ENCODE results near the gene SCN2A.
"Not testable (repeated sequence)": the region's sequence is repeated elsewhere in the genome, so short reads cannot be mapped to it uniquely, and the experiment has no call there.

The SCN2A gene

DNA sequence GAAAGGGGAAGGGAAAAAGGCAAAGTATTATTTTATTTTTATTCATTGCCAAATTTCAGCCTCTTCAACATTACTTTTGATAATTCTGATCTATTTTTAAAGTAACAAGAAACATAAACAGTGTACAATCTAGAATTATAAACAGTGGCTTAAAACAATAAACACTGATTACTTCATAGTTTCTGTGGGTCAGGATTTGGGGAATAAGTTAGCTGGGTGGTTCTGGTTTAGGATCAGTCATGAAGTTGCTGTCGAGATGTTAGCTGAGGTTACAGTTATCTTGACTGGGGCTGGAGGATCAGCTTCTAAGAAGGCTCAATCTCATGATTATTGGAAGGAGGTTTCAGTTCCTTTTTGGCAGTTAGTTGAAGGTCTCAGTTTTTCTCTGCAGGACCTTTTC lies 109.2 kb downstream of the SCN2A start:
- FAIRE-seq = no peak

DNA sequence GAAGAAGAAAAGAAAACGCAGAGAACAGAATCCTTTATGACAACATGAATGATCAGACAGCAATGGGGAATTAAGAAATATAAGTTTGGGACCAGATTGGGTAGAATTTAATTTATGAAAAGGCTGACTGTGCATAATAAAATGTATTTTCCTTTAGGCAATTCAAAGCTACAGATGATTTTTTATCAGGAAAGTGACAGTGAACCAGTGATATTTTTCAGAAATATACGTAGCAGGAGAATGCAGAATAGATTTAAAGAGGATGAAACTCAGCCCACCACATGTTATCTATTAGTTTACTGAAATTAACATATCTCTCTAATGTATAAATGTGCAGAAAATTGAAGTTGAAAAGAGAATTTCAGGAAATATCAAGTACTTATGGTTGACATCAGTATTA lies 110.0 kb downstream of the SCN2A start:
- FAIRE-seq = no peak

DNA sequence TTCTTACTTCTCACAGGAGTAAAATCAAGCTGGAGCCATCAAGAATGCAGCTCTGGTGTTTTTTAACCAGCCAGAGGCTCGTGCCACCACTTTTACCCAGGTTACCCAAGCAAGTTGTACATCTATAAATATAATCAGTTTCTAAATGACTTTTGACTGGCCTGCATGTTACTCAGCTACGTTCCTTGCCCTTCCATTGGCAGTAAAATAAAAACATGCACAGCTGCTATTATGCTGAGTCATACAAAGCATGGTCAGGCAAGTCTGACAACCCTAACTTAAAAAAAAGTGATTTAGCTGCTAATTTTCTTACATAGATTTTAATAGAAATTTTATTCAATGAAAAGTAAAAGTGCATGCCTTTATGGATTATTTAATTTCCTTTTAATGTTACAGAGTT lies 118.5 kb downstream of the SCN2A start:
- no peak for FAIRE-seq

DNA sequence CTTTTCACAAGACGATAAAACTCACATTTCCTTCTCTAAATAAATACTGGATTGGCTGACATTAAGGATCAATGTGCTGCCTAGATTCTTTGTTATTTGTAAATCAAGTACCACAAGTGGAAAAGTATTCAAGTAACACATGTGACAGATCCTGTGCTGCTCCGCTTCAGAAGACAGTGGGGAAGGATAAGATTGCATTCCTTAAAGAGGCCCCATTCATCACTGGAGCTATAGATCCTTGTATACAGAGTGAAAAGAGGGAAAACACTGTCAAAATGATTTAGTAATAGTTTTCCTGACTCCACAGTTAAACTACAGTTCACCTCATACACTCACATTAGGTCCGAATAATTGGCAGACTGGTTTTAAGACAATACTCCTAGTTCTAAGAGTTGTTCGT lies 122.3 kb downstream of the SCN2A start:
- FAIRE-seq = no peak

DNA sequence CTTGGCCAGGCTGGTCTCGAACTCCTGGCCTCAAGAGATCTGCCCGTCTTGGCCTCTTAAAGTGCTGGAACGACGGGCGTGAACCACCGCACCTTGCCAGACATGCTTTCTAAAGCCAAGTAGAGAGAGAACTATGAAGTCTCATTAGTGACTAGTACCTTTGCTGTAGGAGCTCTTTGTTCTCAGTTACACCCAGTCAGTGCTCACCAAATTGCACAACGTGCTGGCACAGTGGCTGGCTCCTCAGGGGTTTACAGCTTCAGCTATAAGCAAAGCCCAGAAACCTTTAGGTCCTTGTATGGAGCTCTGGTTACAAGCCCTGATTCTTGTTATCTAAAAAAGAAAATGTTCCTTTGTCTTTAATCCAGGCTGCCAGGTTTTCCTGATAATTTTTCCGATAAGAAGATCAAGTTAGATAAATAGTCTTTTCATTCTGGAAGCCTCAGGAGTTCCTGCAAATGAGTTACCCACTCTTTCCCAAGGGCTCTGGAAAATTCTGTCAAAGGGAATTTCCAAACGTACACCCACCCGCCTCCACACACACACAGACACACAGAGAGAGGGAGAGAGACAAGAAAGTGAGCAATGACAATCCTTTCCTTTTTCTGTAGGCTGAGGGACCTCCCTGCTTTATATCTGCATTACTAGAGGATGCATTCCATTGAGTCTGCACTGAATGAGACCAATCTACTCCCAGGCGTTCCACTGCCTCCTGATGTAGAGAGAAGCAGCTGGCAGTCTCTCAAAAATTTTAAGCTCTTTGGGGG lies 130.1 kb downstream of the SCN2A start:
- FAIRE-seq = no peak

DNA sequence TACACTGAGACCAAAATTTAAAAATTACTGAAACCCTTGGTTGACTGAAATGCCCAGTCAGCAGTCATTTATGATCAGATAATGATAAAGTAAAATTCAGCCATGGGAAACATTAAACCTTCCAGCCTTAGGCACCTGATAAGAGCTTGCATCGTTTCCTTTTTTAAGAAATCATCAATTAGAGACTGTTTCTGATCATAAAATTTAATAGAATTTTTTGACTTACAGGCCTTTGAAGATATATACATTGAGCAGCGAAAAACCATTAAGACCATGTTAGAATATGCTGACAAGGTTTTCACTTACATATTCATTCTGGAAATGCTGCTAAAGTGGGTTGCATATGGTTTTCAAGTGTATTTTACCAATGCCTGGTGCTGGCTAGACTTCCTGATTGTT lies 130.7 kb downstream of the SCN2A start:
- FAIRE-seq = no peak

DNA sequence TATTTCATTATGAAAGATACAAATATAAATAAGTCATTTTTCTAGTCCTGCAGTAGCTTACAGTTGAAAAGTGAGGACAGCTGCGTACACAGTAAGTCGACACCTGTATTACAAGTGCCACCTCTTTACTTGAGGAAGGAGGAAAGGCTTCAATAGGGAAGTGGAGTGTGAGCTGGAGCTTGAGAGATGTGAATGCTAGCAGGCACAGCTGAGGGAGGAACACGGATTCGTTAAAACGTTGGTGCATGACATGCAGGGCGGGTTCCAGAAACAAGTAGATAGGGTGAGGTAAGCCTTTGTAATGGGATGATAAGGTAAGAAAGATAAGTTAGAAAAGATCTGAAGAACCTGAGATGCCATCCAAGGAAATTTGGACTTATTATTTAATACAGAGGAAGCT lies 132.1 kb downstream of the SCN2A start:
- no peak for FAIRE-seq

DNA sequence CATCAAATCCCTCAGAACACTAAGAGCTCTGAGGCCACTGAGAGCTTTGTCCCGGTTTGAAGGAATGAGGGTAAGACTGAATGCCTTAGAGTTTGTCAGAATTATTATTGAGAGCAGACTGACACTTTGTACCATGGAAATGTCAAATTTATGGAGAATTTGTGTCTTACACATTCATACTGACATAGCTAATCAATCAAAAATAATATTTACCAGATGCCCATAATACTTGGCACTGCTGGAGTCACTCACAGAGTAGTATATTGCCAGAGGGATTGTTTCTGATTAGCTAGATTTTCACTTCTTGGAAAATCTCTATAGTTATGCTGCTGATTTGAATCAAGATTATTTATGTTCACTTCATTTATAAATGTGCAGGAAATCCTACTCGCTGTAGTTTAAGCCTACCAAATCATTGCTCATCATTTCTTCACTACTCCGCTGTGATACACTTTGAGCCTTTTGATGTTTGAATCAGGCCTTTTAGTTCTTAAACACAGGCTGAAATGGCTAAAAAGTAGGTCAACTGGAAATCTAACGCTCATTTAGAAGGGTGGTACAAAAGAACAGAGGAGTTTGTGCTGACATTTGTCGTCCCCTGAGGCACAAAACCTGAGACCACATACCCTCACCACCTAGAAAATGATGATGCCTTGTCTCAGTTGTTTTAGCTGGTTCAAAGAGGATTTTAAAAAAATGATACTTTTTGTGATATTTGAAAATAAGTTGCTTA lies 134.2 kb downstream of the SCN2A start:
- FAIRE-seq = no peak

DNA sequence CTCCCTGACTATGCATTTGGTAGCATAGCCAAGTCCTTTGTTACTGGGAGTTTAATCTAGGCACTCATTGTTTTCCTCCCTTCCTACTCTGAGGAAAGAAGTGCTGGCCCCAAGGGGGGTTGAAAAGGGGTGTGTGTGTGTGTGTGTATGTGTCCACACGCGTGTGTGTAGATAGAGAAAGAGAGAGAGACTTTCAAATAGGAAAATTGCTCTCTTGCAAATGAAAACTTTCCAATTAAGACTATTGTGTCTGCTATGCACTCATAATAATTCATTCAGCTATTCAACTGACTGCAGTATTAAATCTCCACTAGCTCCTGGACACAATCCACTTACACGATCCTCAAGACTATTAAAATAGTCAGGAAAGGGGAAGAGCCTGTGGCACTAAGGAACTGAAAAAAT lies 137.4 kb downstream of the SCN2A start:
- no peak for FAIRE-seq

DNA sequence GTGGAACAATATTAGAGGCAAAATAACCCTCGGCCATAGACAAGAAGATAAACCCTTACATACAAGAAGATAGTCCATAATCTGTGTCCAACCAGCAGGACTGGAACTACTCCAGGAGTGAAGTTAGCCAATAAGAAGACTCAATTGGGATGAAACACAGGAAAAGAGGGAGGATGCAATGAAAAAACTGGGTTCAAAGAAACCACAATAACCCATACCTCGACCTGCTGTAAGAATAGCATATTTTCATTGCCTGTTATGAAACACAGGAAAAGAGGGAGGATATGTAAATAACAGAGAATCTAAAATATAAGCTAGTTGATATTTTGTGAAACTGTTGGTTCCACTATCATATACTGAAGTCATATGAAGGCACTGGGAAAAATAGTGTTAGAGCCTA lies 143.1 kb downstream of the SCN2A start:
- FAIRE-seq = no peak

DNA sequence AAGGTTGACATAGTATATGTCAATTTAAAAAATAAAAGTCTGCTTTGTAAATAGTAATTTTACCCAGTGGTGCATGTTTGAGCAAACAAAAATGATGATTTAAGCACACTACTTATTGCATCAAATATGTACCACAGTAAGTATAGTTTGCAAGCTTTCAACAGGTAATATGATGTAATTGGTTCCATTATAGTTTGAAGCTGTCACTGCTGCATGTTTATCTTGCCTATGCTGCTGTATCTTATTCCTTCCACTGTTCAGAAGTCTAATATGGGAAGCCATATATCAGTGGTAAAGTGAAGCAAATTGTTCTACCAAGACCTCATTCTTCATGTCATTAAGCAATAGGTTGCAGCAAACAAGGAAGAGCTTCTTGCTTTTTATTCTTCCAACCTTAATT lies 151.7 kb downstream of the SCN2A start:
- no peak for FAIRE-seq

DNA sequence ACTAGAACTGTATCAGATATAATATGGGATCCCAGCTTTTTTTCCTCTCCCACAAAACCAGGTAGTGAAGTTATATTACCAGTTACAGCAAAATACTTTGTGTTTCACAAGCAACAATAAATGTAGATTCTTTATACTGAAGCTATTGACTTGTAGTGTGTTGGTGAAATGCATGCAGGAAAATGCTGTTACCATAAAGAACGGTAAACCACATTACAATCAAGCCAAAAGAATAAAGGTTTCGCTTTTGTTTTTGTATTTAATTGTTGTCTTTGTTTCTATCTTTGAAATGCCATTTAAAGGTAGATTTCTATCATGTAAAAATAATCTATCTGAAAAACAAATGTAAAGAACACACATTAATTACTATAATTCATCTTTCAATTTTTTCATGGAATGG lies 152.6 kb downstream of the SCN2A start:
- no peak for FAIRE-seq

DNA sequence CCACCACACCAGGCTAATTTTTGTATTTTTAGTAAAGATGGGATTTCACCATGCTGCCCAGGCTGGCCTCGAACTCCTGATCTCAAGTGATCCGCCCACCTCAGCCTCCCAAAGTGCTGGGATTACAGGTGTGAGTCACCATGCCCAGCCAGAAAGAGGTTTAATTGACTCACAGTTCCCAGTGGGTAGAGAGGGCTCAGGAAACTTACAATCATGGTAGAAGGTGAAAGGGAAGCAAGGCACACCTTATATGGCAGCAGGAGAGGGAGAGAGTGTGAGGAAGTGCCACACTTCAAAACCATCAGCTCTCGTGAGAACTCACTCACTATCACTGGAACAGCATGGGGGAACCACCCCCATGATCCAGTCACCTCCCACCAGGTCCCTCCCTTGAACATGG lies 159.4 kb downstream of the SCN2A start:
- not testable (repeated sequence) for FAIRE-seq

DNA sequence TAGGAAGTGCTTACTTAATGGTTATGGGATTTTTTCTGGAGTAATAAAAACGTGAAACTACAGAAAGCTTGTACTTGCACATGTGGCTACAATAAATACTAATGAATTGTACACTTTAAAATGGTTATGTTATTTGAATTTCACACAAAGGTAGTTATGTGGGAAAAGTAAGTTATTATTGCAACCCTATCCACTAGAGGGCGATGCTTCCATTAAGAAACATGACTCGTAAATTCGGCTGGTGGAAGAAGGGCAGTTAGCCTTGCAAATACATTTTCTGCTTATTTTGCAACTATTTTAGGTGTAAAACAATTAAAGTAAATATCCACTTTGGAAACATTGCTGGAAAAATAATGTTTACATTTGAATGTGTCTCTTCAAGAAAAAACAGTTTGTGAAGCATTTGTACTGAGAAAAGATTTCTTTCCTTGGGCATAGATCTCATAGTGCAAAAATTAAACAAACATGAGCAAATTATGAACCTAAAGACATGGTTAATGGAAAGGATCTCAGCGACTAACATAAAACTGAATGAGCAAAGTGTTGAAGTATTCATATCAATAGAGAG lies 162.2 kb downstream of the SCN2A start:
- FAIRE-seq = peak; percentile 95

DNA sequence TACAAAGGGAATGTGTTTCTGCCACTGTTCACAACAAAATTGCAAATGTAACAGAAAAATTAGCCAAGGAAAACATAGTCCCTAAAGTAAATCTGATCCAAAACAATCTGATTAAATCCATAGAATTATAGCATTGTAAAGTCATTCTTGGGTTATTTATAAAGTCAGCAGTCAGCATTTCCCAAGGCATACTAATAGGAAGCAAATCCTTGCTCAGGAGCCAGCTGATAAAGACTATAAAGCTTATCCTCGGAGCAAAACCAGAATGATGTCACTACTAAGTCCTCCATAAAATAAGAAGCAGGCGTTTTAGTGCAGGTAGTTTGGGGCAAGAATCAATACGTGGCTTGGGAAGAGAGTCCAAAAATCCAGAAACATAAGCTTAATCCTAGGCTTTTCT lies 162.9 kb downstream of the SCN2A start:
- FAIRE-seq = no peak

DNA sequence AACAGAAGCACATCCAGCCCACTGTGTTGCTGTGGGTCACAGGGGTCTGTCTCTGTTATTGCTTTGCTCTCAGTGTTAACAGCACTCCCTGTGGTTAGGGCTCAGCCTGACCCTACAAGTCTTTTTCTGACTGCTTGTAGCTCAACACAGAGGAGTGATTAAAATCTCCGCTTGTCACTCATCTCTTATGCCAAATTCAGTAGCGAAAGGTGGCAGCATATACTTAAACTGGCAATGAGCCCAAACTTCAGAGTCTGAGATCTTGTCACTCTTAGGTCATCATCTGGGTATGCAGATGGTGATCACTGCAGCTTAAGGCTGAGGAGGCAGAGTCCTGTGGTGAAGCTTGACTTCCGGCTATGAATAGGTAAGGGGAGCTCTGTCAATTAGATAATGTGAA lies 167.0 kb downstream of the SCN2A start:
- FAIRE-seq = no peak

DNA sequence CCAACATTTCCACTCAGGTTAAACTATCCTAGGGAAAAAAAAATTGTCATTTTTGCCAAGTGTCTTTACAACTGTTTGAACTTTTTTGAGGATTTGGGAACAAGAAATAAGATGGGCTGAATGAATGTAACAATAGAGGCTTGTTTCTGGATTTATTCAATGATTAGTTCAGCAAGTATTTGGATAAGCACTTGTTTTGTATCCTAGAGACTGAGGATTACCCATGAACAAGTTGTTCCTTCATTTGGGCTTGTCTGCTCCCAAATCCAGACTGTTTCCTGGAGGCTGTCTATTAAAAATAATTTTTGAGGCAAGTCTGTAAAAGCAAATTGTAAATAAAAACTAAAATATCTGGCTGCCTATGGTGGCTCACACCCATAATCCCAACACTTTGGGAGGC lies 168.3 kb downstream of the SCN2A start:
- no peak for FAIRE-seq

DNA sequence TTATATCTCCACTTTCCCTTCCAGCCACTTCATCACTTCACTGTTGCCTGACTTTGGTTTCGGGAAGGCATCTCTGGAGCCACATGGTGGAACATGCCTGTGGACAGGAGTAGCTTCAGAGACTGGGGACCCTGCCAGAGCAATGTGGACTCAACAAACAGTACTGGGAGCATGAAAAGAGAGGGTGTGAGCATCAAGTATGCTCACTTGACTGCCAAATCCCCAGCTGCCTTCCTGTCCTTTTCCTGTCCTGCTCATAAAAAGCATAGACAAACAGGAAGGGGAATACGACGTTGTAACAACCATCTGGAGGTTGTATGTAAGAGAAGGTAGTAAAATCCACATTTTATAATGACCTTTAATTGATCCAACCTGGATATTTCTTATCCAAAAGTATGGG lies 169.0 kb downstream of the SCN2A start:
- FAIRE-seq = no peak

DNA sequence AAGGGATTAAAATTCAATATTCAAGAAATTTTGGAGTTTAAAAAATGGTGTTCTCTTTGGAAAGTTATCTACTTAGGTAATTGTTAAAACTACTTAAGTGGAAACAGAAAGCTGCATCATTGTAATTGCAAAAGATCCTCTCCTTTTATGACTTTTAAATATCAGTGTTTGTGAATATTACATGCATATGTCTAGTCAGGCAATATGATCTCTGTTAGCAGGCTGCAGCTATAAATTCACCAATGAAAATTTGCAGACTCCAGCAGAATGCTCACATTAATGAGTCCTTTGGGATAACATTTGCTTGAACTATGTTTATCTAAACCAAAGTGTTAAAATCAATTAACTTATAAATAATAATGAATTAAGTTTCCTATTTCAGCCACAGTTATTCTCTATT lies 171.1 kb downstream of the SCN2A start:
- FAIRE-seq = no peak

DNA sequence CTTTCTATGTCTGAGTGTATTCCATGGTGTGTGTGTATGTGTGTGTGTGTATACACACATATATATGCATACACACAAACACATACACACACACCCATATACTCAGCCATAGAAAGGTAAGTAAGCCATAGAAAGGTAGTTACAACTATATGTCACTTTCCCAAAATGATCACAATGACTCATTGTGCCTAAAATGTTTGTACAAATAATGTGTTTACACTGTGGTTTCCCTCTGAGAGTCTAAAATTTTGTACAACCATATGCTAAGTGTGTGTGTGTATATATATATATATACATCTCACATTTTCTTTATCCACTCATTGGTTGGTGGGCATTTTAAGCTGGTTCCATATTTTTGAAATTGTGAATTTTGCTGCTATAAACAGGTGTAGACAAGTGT lies 175.0 kb downstream of the SCN2A start:
- FAIRE-seq = no peak

DNA sequence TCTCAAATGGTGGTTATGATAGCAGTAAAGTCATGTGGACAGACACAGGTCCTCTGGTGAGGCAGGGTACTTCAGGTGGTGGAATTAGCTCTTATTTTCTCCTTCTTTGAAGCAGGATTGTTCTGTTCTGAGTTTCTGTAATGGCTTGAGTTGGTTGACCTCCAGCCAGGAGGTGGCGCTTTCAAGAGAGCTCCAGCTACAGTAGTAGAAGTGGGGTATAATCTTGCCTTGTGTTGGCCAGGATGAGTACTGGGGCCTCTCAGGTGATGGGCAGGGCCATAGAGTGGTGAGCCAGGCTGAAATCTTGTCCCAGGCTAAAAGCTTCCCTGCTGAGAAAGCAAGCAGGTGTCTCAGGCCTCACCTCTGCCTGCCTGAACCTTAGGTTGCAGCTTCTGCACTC lies 177.8 kb downstream of the SCN2A start:
- FAIRE-seq = no peak

DNA sequence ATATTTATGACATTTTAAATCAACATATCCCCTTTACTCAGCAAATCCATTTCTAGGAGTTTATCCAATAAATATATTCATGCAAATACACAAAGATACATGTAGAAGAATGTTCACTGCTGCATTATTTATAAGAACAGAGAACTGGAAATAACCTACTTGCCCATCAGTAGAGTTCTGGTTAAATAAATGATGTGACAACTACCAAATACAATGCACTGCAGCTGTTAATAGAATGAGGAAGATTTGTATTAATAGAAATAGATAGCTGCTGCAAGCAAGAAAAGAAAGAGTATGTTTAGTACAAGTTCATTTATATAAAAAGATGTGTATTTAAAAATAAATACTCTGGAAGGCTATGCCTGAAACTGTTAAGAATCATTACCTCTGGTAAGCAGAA lies 181.0 kb downstream of the SCN2A start:
- no peak for FAIRE-seq

DNA sequence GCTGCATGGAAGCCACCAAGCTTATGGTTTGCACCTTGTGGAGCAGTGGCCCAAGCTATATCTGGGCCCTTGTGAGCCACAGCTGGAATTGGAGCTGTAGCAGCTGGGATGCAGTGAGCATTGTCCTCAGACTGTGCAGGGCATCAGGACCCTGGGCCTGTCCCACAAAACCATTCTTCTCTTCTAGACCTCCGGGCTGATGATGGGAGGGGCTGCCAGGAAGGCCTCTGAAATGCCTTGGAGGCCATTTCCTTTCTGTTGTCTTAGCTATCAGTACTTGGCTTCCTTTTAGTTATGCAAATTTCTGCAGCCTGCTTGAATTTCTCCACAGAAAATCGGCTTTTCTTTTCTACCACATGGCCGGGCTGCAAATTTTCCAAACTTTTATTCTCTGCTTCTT lies 183.9 kb downstream of the SCN2A start:
- FAIRE-seq = no peak

DNA sequence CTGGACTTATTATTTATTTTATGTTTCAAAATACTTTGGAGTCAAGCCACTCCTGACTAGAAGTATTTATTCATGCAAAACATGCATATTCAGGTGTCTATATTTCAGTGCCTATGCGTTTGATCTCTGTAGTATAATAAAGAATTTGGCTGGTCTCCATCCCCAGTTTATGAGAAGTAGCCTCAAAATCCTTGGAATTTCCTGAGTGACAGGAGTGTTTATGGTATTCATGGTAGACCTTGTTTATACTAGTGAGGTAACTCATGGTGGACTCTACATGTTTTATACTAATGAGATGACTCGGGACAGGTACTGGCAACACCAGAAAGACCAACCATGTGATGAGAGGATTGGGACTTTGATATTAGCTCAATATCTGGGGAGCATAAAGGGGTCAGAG lies 186.3 kb downstream of the SCN2A start:
- FAIRE-seq = no peak

DNA sequence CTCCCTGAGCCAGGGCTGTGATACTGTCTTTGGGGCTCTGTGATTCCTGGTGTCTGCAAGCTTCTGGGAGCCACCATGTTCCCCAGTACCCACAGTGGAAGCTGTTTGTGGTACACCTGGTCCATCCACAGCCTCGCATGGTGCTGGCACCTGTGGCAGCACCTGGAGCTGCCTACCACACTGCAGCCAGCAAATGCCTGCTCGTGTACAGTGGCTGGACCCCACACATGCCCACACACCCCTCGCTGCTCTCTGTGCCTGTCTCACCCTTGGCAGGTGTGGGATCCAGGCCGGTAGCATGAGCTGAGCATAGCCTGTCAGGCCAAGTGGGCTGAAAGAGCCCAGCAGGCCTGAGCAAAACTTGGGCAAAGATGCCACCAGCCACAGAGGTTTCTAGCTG lies 188.5 kb downstream of the SCN2A start:
- FAIRE-seq = no peak

Data from TTC549 (cell line).